Prostate gland (tissue), 2 donors: ENCODE data around the gene SLC6A7. TPM values are rescaled to one million over a fixed set of nuclear protein-coding genes. Genes with fewer than 3 reads are reported as not detected.

Experiments used
- DNase-seq: peaks from one replicate; pipeline ENCODE4 v3.0.0-alpha.2; 2019; ENCODE audit warnings: low spot score
- H3K27ac ChIP-seq, 2 donors: fragments of 200-600 bp; sonication (generic); 2 replicates each; pipeline ENCODE4 v1.5.1; 2017 to 2019
- H3K27me3 ChIP-seq: fragments of 200-600 bp; sonication (generic); replicated peaks from 2 replicates; pipeline ENCODE4 v1.5.1; 2019; ENCODE audit not compliant: insufficient read depth
- H3K36me3 ChIP-seq, 2 donors: fragments of 200-600 bp; sonication (generic); 1 replicate in 1 of 2; 2 replicates in 1 of 2; pipeline versions ENCODE4 v1.5.1 to v1.8.1; 2017 to 2019
- H3K4me1 ChIP-seq: fragments of 200-600 bp; sonication (generic); replicated peaks from 2 replicates; pipeline ENCODE4 v1.5.1; 2019
- H3K4me3 ChIP-seq, 2 donors: fragments of 200-600 bp; sonication (generic); 2 replicates each; pipeline ENCODE4 v1.5.1; 2017 to 2019
- H3K9me3 ChIP-seq: fragments of 200-600 bp; sonication (generic); 2 replicates; pipeline ENCODE4 v1.5.1; 2017
- POLR2A ChIP-seq: fragments of 450-650 bp; IDR thresholded peaks from one replicate; pipeline ENCODE4 v1.6.1; 2016; ENCODE audit warnings: antibody characterized with exemption, mild to moderate bottlenecking
- POLR2AphosphoS5 ChIP-seq: sonication (generic); formaldehyde crosslinking; IDR thresholded peaks from one replicate; pipeline ENCODE4 v1.6.1; 2017; ENCODE audit warnings: antibody characterized with exemption
- WGBS: methylation state at CpG from one replicate; pipeline ENCODE4 v1.1.5; 2018; 5-methylcytosine and 5-hydroxymethylcytosine counted together
- intact Hi-C: fragments of 100-400 bp; cut with DNase I; formaldehyde crosslinking; loops from one replicate; pipeline ENCODE4 v1.14.2; 2022
- total RNA-seq, 2 donors: library from RNA; depleted of rRNA; stranded (reverse); fragments of >200 nt; gene quantifications; one replicate each; pipeline ENCODE4 v1.1.0, GENCODE V29; 2016
- TF ChIP-seq, protein P1 (sequence below), 4 experiments: fragments of 200-600 bp in 2 of 4; fragments of 450-650 bp in 2 of 4; sonication (generic) in 2 of 4; IDR thresholded peaks; 1 replicate in 3 of 4; 2 replicates in 1 of 4; pipeline ENCODE4 v1.5.1; 2016 to 2019; ENCODE audit warnings: antibody characterized with exemption in 4 of 4, mild to moderate bottlenecking in 2 of 4, moderate library complexity in 2 of 4

Gene SLC6A7
- total RNA-seq, 2 donors from 2014 or later, result not detected

DNA sequence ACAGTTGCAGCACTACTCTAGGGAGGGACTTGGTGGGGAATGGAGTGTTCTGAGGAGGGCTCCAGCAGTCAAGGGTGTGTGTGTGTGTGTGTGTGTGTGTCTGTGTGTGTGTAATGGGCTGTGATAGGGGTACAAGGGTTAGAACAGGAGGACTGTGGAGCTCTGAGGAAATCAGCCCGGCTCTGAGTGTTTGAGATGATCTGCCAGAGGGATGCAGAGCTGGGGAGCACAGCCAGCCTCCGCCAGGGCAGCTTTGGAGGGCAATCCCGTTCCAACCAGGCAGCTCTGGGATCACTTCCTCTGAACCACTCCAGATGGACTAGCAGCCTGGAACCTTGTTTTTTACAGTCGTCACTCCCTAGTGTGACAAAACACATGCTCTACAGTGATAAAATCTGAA is 3.0 kb upstream of the SLC6A7 start:
- intact Hi-C loops, result no loop called here
- TF ChIP-seq POLR2AphosphoS5 (no peak), POLR2A (no peak)
- TF ChIP-seq, protein P1, sequence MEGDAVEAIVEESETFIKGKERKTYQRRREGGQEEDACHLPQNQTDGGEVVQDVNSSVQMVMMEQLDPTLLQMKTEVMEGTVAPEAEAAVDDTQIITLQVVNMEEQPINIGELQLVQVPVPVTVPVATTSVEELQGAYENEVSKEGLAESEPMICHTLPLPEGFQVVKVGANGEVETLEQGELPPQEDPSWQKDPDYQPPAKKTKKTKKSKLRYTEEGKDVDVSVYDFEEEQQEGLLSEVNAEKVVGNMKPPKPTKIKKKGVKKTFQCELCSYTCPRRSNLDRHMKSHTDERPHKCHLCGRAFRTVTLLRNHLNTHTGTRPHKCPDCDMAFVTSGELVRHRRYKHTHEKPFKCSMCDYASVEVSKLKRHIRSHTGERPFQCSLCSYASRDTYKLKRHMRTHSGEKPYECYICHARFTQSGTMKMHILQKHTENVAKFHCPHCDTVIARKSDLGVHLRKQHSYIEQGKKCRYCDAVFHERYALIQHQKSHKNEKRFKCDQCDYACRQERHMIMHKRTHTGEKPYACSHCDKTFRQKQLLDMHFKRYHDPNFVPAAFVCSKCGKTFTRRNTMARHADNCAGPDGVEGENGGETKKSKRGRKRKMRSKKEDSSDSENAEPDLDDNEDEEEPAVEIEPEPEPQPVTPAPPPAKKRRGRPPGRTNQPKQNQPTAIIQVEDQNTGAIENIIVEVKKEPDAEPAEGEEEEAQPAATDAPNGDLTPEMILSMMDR (IDR thresholded peaks at IDR 0.05), result no peak
- no peak for DNase-seq
- Histone ChIP-seq H3K4me3 (no peak overlapping the region), H3K4me1 (no peaks in the 10 kb centered on the region), H3K9me3 (no peaks in the 10 kb centered on the region), H3K36me3 (no peaks in the 10 kb centered on the region), H3K27ac (no peak overlapping the region), H3K27me3 (peaks cover 5% of the 10 kb centered on the region)
- 61% methylated on average over 4 of the region's 4 CpGs for WGBS

DNA sequence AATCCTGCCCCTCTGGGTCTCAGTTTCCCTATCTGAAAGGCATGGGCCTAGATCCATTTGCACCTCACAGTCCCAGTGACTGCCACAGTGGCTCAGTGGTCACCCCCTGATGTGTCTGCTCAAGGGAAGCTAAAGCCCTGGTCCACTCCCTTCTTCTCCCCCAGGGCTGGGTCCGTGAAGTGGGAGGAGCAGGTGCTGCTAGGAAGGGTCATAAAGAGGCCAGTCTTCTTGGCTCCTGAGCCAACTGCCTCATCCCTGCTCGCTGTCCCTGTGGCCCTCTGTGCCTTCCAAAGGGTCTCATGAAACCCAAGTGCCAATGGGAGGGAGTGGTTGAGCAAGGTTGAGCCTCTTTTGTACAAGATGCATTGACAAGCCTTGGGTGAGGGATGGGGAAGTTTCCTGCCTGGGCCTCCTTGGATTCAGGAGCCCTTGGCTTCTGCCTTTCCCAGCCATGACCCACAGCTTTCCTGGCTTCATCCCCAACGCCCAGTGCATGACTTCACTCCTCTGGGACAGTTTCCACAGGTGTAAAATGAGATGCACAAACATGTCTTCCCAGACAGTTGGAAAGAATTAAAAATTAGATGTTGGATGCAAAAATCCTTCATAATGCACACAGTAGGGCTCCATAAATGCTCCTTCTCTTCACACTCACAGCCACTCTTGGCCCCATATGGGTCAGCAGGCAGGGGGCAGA is 1.6 kb upstream of the SLC6A7 start:
- intact Hi-C loops, result no loop called here
- H3K4me1 ChIP-seq, result no peaks in the 10 kb centered on the region
- H3K9me3 ChIP-seq, result no peaks in the 10 kb centered on the region
- no peak overlapping the region for H3K27ac ChIP-seq
- H3K27me3 ChIP-seq, result peaks cover 5% of the 10 kb centered on the region
- TF ChIP-seq, protein P1 (IDR thresholded peaks at IDR 0.05), result no peak
- no peak for TF ChIP-seq POLR2A
- TF ChIP-seq POLR2AphosphoS5, result no peak
- no peak for DNase-seq
- WGBS, result 62% methylated on average over 3 of the region's 3 CpGs
- no peaks in the 10 kb centered on the region for H3K36me3 ChIP-seq
- H3K4me3 ChIP-seq, result no peak overlapping the region

DNA sequence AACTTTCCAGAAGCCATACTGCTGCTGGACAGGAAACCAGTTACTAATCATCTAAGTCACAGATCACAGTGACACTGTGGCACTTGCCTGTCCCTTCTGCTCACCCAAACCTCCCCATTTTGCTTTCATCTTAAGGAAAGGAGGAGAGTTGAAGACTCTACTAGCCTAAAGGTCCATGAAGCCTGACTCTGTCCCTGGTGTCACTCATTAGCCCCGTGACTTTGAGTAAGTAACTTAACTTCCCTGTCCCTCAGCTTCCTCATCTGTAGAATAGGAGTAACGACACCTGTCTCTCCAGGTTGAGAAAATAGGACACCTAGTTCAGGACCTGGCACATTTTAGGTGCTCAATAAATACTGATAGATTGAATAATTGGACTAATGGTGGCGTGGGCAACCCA is 536 bp upstream of the SLC6A7 start:
- 94% methylated on average over 3 of the region's 3 CpGs for WGBS
- TF ChIP-seq POLR2A (no peak), POLR2AphosphoS5 (no peak)
- TF ChIP-seq, protein P1 (IDR thresholded peaks at IDR 0.05), result no peak
- Histone ChIP-seq H3K4me1 (no peaks in the 10 kb centered on the region), H3K9me3 (no peaks in the 10 kb centered on the region), H3K36me3 (no peaks in the 10 kb centered on the region), H3K4me3 (no peak overlapping the region), H3K27me3 (peaks cover 5% of the 10 kb centered on the region), H3K27ac (no peak overlapping the region)
- no peak for DNase-seq
- intact Hi-C loops, result no loop called here

DNA sequence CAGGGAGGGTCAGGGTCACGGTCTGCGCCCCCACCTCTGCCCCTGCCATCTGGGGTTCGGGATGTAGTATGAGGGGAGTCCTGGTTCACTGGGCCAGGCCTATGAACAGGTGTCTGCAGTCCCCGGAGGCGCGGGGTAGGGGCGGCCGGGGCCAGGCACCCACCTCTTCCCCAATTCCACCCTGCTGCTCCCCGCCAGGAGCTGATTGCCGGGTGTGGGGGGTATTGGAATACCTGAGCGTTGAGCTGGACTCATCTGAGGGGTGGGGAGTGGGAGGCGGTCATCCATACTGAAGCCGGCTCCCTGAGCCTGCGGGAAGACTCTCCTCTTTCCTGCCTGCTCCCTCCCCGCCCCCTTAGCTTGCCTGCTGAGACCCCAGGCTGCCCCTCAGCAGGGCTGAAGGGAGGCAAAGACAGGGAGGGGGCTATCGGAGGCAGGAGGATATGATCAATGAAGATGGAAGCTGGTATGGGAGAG is 679 bp downstream of the SLC6A7 start:
- TF ChIP-seq POLR2A (no peak), POLR2AphosphoS5 (no peak)
- TF ChIP-seq, protein P1 (IDR thresholded peaks at IDR 0.05), result no peak
- Histone ChIP-seq H3K27ac (no peak overlapping the region), H3K9me3 (no peaks in the 10 kb centered on the region), H3K4me1 (no peaks in the 10 kb centered on the region), H3K36me3 (no peaks in the 10 kb centered on the region), H3K4me3 (no peak overlapping the region), H3K27me3 (peaks cover 5% of the 10 kb centered on the region)
- intact Hi-C loops, result no loop called here
- DNase-seq, result no peak
- WGBS, result 77% methylated on average over 8 of the region's 16 CpGs

DNA sequence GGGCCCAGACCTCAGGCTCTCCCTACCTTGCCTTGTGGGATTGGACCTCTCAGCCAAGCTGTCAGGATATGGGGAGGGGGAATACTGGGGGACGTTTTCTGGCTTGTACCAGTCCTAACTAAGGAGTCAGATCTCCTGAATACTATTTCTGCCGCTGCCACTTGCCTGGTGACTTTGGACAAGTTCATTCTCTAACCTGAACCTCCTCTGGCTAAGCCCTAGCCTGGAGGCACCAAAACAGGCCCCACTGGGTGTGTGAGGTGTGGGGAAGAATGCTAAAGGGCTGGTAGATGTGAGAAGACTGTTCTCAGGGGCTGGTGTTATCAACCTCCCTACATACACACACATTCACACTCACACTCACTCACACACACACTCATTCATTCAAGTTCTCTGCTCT is 1.1 kb downstream of the SLC6A7 start:
- H3K9me3 ChIP-seq, result no peaks in the 10 kb centered on the region
- 45% methylated on average over 2 of the region's 2 CpGs for WGBS
- H3K36me3 ChIP-seq, result no peaks in the 10 kb centered on the region
- no peaks in the 10 kb centered on the region for H3K4me1 ChIP-seq
- no peak overlapping the region for H3K4me3 ChIP-seq
- H3K27ac ChIP-seq, result no peak overlapping the region
- intact Hi-C loops, result no loop called here
- TF ChIP-seq, protein P1 (IDR thresholded peaks at IDR 0.05), result no peak
- TF ChIP-seq POLR2AphosphoS5 (no peak), POLR2A (no peak)
- DNase-seq, result no peak
- H3K27me3 ChIP-seq, result peaks cover 5% of the 10 kb centered on the region
